RWPE1 (cell line): ENCODE data around the gene ST14.
A peak's percentile ranks its signal among the peaks of the same experiment; 100 is the strongest.

Experiments used
- CTCF ChIA-PET: fragments of 350-600 bp; sonication (Branson Sonifier 250); formaldehyde crosslinking; extraction: SDS; loops from one replicate; lab custom pipeline; 2021; lab: Yijun Ruan, JAX
- POLR2A ChIA-PET: fragments of 400-600 bp; formaldehyde crosslinking; extraction: SDS; loops from one replicate; lab custom pipeline; 2020; ENCODE audit warnings: antibody characterized with exemption; ENCODE audit not compliant: low non-redundant PET; lab: Yijun Ruan, JAX
- DNase-seq: peaks from one replicate; pipeline ENCODE4 v3.0.0; 2012; ENCODE audit warnings: low spot score
- H3K27ac ChIP-seq: fragments of 450-650 bp; 2 replicates; pipeline ENCODE4 v1.5.1; 2017
- CTCF ChIP-seq: fragments of 450-650 bp; conservative IDR thresholded peaks from 2 replicates; pipeline ENCODE4 v1.5.1; 2017; ENCODE audit warnings: low read depth, mild to moderate bottlenecking

The ST14 gene

DNA sequence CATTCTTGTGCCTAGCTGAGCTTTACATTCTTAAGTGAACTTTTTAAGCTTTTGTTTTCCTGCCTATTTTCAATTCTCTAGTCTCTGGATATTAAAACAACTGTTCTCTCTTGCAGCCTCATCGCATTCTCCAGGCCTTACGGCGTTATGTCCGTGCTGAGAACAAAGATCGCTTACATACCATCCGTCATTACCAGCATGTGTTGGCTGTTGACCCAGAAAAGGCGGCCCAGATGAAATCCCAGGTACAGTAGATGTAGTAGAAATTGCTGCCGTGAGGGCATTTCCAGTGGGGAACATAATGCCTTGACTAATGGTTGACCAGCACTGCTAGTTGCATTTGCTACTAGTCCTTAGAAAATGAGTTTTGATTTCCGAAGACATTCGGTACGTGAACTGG lies 29.7 kb upstream of the ST14 start:
- H3K27ac ChIP-seq: no peak overlapping the region

GRCh38 chr11:130131961-130132850 lies 27.4 kb upstream of the ST14 start:
- DNase-seq: peak; percentile 77
- peak; percentile 89 for TF ChIP-seq CTCF
- POLR2A ChIA-PET: interaction anchor here (0.6 to 0.8 kb wide), 2 partner anchors 95 to 131 kb away, joined by 3 to 4 read pairs; no protein-coding TSS in a partner anchor
- CTCF ChIA-PET: interaction anchor here (0.5 to 2.1 kb wide), 28 partner anchors 8 to 346 kb away, joined by 3 to 20 read pairs (median 4); partner anchors contain the start of genes APLP2 and PRDM10
- no peak overlapping the region for H3K27ac ChIP-seq

More for the DNA sequence above, 29.7 kb upstream of the ST14 start:
- no peak for DNase-seq
- ChIA-PET CTCF (no interaction called here), POLR2A (no interaction called here)
- TF ChIP-seq CTCF: no peak

GRCh38 chr11:130133716-130134115 lies 25.9 kb upstream of the ST14 start:
- no peak overlapping the region for H3K27ac ChIP-seq
- no peak for DNase-seq
- ChIA-PET POLR2A (no interaction called here), CTCF (no interaction called here)
- no peak for TF ChIP-seq CTCF

GRCh38 chr11:130136107-130136506 lies 23.5 kb upstream of the ST14 start:
- CTCF ChIA-PET: no interaction called here
- POLR2A ChIA-PET: no interaction called here
- TF ChIP-seq CTCF: no peak
- H3K27ac ChIP-seq: no peak overlapping the region
- DNase-seq: no peak

DNA sequence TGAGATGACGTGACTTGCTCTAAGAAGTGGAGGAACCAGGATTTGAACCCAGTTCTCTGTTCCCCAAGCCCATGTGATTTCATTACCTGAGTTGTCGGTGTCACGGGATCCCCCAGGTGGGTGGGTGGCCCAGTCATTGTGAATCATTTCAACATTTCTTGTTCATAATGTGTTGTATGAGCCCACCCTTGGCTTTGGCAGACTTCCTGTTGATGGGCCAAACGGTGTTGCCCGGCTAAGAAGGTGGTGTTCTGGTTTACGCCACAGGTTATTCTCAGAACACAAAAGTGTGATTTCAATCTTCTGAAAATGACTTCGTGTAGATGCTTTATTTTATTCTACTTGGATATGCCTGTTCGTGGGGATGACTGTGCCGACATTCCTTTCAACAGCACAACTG lies 21.6 kb upstream of the ST14 start:
- DNase-seq: no peak
- TF ChIP-seq CTCF: no peak
- H3K27ac ChIP-seq: no peak overlapping the region
- POLR2A ChIA-PET: no interaction called here
- CTCF ChIA-PET: no interaction called here

GRCh38 chr11:130139401-130139800 lies 20.2 kb upstream of the ST14 start:
- no peak overlapping the region for H3K27ac ChIP-seq
- CTCF ChIA-PET: no interaction called here
- TF ChIP-seq CTCF: no peak
- POLR2A ChIA-PET: no interaction called here
- no peak for DNase-seq
